RWPE1 (cell line): ENCODE data around the gene SLX4.

ENCODE experiments used
- CTCF ChIA-PET: fragments of 350-600 bp; sonication (Branson Sonifier 250); formaldehyde crosslinking; extraction: SDS; loops from one replicate; lab custom pipeline; 2021; lab: Yijun Ruan, JAX
- POLR2A ChIA-PET: fragments of 400-600 bp; formaldehyde crosslinking; extraction: SDS; loops from one replicate; lab custom pipeline; 2020; ENCODE audit warnings: antibody characterized with exemption; ENCODE audit not compliant: low non-redundant PET; lab: Yijun Ruan, JAX
- DNase-seq: peaks from one replicate; pipeline ENCODE4 v3.0.0; 2012; ENCODE audit warnings: low spot score
- H3K27ac ChIP-seq: fragments of 450-650 bp; 2 replicates; pipeline ENCODE4 v1.5.1; 2017
- CTCF ChIP-seq: fragments of 450-650 bp; conservative IDR thresholded peaks from 2 replicates; pipeline ENCODE4 v1.5.1; 2017; ENCODE audit warnings: low read depth, mild to moderate bottlenecking

Gene SLX4

DNA sequence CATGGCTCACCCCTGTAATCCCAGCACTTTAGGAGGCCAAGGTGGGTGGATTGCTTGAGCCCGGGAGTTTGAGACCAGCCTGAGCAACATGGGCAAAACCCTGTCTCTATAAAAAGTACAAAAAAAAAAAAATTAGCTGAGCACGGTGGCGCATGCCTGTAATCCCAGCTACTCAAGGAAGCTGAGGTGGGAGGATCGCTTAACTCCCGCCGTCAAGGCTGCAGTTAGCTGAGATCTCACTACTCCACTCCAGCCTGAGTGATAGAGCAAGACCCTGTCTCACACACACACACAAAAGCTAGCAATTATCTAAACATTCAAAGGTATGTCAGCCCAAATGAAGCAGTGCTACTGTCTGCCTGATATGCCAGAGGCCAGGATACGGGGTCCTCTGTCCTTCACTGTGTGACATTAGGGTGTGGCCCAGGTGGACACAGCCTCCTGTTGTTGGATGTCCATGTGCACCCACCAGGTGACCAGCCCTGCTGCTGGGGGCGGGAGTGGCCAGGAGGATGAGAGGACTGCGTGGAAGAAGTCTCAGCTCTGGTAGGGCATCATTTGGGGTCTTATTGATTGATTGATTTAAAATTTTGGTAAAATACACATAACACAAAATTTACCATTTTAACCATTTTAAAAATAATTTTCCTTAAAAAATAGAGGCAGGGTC is 38.1 kb downstream of the SLX4 start:
- H3K27ac ChIP-seq: no peak overlapping the region
- no peak for TF ChIP-seq CTCF
- no peak for DNase-seq
- POLR2A ChIA-PET: interaction anchor here (0.5 kb wide), 1 partner anchor 51 kb away, joined by 3 read pairs; no protein-coding TSS in a partner anchor
- CTCF ChIA-PET: no interaction called here

GRCh38 chr16:3570420-3571062 is 40.9 kb downstream of the SLX4 start:
- TF ChIP-seq CTCF: no peak
- CTCF ChIA-PET: interaction anchor here (1.0 kb wide), 1 partner anchor 22 kb away, joined by 3 read pairs; no protein-coding TSS in a partner anchor
- POLR2A ChIA-PET: no interaction called here
- no peak overlapping the region for H3K27ac ChIP-seq
- no peak for DNase-seq

GRCh38 chr16:3569851-3570250 is 41.6 kb downstream of the SLX4 start:
- no peak for TF ChIP-seq CTCF
- POLR2A ChIA-PET: no interaction called here
- no peak for DNase-seq
- no peak overlapping the region for H3K27ac ChIP-seq
- CTCF ChIA-PET: interaction anchor here (0.6 kb wide), 1 partner anchor 423 kb away, joined by 3 read pairs; no protein-coding TSS in a partner anchor

DNA sequence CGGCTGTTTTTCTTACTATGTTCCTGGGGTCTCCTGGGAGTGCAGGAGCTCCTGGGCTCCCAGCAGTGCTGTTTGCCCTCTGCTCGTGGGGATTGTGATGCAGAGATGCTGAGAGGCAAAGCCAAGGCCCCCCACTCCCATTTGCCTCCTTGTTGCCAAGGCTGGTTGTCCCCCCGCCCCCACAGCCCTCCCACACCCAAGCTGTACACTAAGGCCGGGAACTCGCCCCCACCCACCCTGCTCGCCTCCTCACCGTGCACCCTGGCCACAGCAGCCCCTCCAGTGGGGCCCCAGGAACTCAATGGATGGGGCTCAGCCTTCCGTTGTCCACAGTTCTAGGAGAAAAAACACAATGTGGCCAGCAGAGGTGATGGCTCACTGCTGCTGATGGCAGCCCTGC is 44.4 kb downstream of the SLX4 start:
- POLR2A ChIA-PET: no interaction called here
- no peak for DNase-seq
- TF ChIP-seq CTCF: no peak
- H3K27ac ChIP-seq: no peak overlapping the region
- CTCF ChIA-PET: no interaction called here

DNA sequence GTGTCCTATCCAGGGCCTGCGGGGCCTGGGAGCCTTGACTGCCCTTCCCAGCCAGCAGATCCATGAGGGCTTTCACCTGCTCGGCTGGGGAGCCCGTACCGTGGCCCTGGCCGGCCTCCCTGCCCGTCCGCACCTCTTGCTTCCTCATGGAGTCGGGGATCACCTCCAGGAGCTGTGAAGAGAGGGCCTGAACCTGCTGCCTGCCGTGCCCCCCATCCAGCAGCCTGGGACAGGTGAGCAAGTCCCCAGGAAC is 46.6 kb downstream of the SLX4 start:
- no peak for TF ChIP-seq CTCF
- DNase-seq: no peak

GRCh38 chr16:3564130-3564888 is 47.1 kb downstream of the SLX4 start:
- ChIA-PET POLR2A (no interaction called here), CTCF (no interaction called here)
- no peak overlapping the region for H3K27ac ChIP-seq
- TF ChIP-seq CTCF: no peak
- DNase-seq: no peak

More for the DNA sequence above, 46.6 kb downstream of the SLX4 start:
- ChIA-PET CTCF (no interaction called here), POLR2A (no interaction called here)
- no peak overlapping the region for H3K27ac ChIP-seq
